ENCODE results near the gene CRYGN.

The CRYGN gene

GRCh38 chr7:151400626-151401315, 39.2 kb downstream of the CRYGN start:
- Histone ChIP-seq H3K4me2 (ENCODE audit: low read depth, low read length, poor library complexity, severe bottlenecking) (no peak overlapping the region), H3K4me1 (ENCODE audit: insufficient read depth, low read length, poor library complexity, severe bottlenecking) (no peaks in the 10 kb centered on the region), H3K9ac (ENCODE audit: low read depth, low read length, poor library complexity, severe bottlenecking) (no peak overlapping the region)

GRCh38 chr7:151399906-151400305, 40.0 kb downstream of the CRYGN start:
- no peaks in the 10 kb centered on the region for H4K20me1 ChIP-seq (ENCODE audit: insufficient read depth, low read length, poor library complexity, severe bottlenecking)
- H3K4me3 ChIP-seq (ENCODE audit: low read length, poor library complexity, severe bottlenecking): no peak overlapping the region
- H3K27me3 ChIP-seq (ENCODE audit: insufficient read depth, low read length, poor library complexity, severe bottlenecking): no peaks in the 10 kb centered on the region
- no peaks in the 10 kb centered on the region for H3K4me1 ChIP-seq (ENCODE audit: insufficient read depth, low read length, poor library complexity, severe bottlenecking)
- TF ChIP-seq CTCF (conservative IDR thresholded peaks at IDR 0.05; ENCODE audit: low read length): no peak
- no peak for TF ChIP-seq EZH2phosphoT487 (IDR thresholded peaks at IDR 0.05; ENCODE audit: borderline replicate concordance)
- H3K9me2 ChIP-seq (replicated peaks; ENCODE audit: low read depth, low read length): no peaks in the 10 kb centered on the region
- no peaks in the 10 kb centered on the region for H3F3A ChIP-seq (ENCODE audit: low read depth)
- no peak overlapping the region for H3K9ac ChIP-seq (ENCODE audit: low read depth, low read length, poor library complexity, severe bottlenecking)
- no peak overlapping the region for H2AFZ ChIP-seq (ENCODE audit: low read length)
- H3K36me3 ChIP-seq (ENCODE audit: insufficient read depth, low read length): no peaks in the 10 kb centered on the region
- no peaks in the 10 kb centered on the region for H3K9me3 ChIP-seq (ENCODE audit: insufficient read depth, low read depth, low read length)
- no peak overlapping the region for H3K4me2 ChIP-seq (ENCODE audit: low read depth, low read length, poor library complexity, severe bottlenecking)
- no peaks in the 10 kb centered on the region for H3K79me2 ChIP-seq (ENCODE audit: insufficient read depth, low read length)

More at GRCh38 chr7:151400626-151401315, 39.2 kb downstream of the CRYGN start:
- no peaks in the 10 kb centered on the region for H3K27me3 ChIP-seq (ENCODE audit: insufficient read depth, low read length, poor library complexity, severe bottlenecking)
- H3K36me3 ChIP-seq (ENCODE audit: insufficient read depth, low read length): no peaks in the 10 kb centered on the region
- no peaks in the 10 kb centered on the region for H3K9me2 ChIP-seq (replicated peaks; ENCODE audit: low read depth, low read length)
- no peaks in the 10 kb centered on the region for H3F3A ChIP-seq (ENCODE audit: low read depth)
- no peaks in the 10 kb centered on the region for H3K79me2 ChIP-seq (ENCODE audit: insufficient read depth, low read length)
- H2AFZ ChIP-seq (ENCODE audit: low read length): no peak overlapping the region
- no peak for TF ChIP-seq EZH2phosphoT487 (IDR thresholded peaks at IDR 0.05; ENCODE audit: borderline replicate concordance)
- no peaks in the 10 kb centered on the region for H3K9me3 ChIP-seq (ENCODE audit: insufficient read depth, low read depth, low read length)
- no peaks in the 10 kb centered on the region for H4K20me1 ChIP-seq (ENCODE audit: insufficient read depth, low read length, poor library complexity, severe bottlenecking)
- H3K4me3 ChIP-seq (ENCODE audit: low read length, poor library complexity, severe bottlenecking): no peak overlapping the region

- no peaks in the 10 kb centered on the region for H3K9me3 ChIP-seq (ENCODE audit: insufficient read depth, low read depth, low read length)
- no peaks in the 10 kb centered on the region for H3K27me3 ChIP-seq (ENCODE audit: insufficient read depth, low read length, poor library complexity, severe bottlenecking)
- H3K9ac ChIP-seq (ENCODE audit: low read depth, low read length, poor library complexity, severe bottlenecking): no peak overlapping the region
- no peaks in the 10 kb centered on the region for H4K20me1 ChIP-seq (ENCODE audit: insufficient read depth, low read length, poor library complexity, severe bottlenecking)
- no peaks in the 10 kb centered on the region for H3K79me2 ChIP-seq (ENCODE audit: insufficient read depth, low read length)
- H3K36me3 ChIP-seq (ENCODE audit: insufficient read depth, low read length): no peaks in the 10 kb centered on the region
- H3K4me2 ChIP-seq (ENCODE audit: low read depth, low read length, poor library complexity, severe bottlenecking): no peak overlapping the region
- H3K4me3 ChIP-seq (ENCODE audit: low read length, poor library complexity, severe bottlenecking): no peak overlapping the region
- no peak overlapping the region for H2AFZ ChIP-seq (ENCODE audit: low read length)
- TF ChIP-seq CTCF (conservative IDR thresholded peaks at IDR 0.05; ENCODE audit: low read length): no peak
- no peak for TF ChIP-seq EZH2phosphoT487 (IDR thresholded peaks at IDR 0.05; ENCODE audit: borderline replicate concordance)
- no peaks in the 10 kb centered on the region for H3F3A ChIP-seq (ENCODE audit: low read depth)
- H3K9me2 ChIP-seq (replicated peaks; ENCODE audit: low read depth, low read length): no peaks in the 10 kb centered on the region
- no peaks in the 10 kb centered on the region for H3K4me1 ChIP-seq (ENCODE audit: insufficient read depth, low read length, poor library complexity, severe bottlenecking)
Observed at GRCh38 chr7:151399305-151399601, 40.7 kb downstream of the CRYGN start.

Data from Loucy (cell line).